Measurements from ENCODE around the gene WDFY4. TPM values are rescaled to one million over a fixed set of nuclear protein-coding genes. Genes with fewer than 3 reads are reported as not detected.

WDFY4 gene
- total and polyA plus RNA-seq, 9 of the 15 experiments (the other 6 are each of a cell fraction or from before 2014, with no cell fraction given), result 0.01 to 0.02 (median 0.01) TPM; not detected in 6

DNA sequence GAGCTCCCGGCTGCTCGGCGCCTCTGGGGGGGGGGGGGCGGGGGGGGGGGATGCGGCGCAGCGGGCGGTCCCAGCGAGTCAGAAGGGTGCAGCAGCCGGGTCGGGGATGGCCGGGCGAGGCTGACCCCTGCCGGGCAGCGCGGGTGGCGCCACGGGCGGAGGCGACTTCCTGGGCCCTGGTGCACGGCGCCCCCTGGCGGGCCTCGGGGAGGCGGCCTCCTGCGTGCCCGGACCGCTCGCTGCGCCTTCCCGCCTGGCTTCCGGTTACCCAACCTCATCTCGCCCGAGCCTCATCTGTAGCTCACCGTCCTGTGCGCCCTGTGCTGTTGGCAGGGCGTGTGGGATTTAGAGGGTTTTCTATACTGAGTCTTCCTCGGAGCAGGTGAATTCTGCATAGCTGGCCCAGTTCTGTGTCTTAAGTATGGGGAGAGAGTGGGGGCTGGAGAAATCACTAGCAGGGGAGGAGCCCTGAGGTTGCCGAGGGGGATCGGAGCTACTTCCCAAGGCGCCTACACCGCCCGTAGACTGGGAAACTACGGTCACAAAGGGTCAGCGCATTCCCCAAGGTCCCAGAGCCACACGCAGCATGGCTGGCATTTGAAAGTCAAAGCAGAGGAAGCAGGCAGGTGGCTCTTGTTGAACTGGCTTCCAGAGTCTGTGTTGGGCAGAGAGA, 28.3 kb upstream of the WDFY4 start (continued):
- TF ChIP-seq SMAD4 (CRISPR knock-in tag; conservative IDR thresholded peaks at IDR 0.05), result peak; percentile 63; the same call in 1 of the 2 replicates
- TF ChIP-seq, protein P1, sequence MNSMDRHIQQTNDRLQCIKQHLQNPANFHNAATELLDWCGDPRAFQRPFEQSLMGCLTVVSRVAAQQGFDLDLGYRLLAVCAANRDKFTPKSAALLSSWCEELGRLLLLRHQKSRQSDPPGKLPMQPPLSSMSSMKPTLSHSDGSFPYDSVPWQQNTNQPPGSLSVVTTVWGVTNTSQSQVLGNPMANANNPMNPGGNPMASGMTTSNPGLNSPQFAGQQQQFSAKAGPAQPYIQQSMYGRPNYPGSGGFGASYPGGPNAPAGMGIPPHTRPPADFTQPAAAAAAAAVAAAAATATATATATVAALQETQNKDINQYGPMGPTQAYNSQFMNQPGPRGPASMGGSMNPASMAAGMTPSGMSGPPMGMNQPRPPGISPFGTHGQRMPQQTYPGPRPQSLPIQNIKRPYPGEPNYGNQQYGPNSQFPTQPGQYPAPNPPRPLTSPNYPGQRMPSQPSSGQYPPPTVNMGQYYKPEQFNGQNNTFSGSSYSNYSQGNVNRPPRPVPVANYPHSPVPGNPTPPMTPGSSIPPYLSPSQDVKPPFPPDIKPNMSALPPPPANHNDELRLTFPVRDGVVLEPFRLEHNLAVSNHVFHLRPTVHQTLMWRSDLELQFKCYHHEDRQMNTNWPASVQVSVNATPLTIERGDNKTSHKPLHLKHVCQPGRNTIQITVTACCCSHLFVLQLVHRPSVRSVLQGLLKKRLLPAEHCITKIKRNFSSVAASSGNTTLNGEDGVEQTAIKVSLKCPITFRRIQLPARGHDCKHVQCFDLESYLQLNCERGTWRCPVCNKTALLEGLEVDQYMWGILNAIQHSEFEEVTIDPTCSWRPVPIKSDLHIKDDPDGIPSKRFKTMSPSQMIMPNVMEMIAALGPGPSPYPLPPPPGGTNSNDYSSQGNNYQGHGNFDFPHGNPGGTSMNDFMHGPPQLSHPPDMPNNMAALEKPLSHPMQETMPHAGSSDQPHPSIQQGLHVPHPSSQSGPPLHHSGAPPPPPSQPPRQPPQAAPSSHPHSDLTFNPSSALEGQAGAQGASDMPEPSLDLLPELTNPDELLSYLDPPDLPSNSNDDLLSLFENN (IDR thresholded peaks at IDR 0.05; ENCODE audit: low read depth in 2 of 2, low read length in 2 of 2), result 0 out of 4 replicates have a peak, but pooled peaks of 1 of the 2 experiments have one; percentile 50
- peak; percentile 72; the same call in 1 of the 2 replicates for TF ChIP-seq L3MBTL2 (IDR thresholded peaks at IDR 0.05)
- TF ChIP-seq, protein P2, sequence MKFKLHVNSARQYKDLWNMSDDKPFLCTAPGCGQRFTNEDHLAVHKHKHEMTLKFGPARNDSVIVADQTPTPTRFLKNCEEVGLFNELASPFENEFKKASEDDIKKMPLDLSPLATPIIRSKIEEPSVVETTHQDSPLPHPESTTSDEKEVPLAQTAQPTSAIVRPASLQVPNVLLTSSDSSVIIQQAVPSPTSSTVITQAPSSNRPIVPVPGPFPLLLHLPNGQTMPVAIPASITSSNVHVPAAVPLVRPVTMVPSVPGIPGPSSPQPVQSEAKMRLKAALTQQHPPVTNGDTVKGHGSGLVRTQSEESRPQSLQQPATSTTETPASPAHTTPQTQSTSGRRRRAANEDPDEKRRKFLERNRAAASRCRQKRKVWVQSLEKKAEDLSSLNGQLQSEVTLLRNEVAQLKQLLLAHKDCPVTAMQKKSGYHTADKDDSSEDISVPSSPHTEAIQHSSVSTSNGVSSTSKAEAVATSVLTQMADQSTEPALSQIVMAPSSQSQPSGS (CRISPR knock-in tag; IDR thresholded peaks at IDR 0.05), result no peak
- TF ChIP-seq, protein P3, sequence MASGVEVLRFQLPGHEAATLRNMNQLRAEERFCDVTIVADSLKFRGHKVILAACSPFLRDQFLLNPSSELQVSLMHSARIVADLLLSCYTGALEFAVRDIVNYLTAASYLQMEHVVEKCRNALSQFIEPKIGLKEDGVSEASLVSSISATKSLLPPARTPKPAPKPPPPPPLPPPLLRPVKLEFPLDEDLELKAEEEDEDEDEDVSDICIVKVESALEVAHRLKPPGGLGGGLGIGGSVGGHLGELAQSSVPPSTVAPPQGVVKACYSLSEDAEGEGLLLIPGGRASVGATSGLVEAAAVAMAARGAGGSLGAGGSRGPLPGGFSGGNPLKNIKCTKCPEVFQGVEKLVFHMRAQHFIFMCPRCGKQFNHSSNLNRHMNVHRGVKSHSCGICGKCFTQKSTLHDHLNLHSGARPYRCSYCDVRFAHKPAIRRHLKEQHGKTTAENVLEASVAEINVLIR (CRISPR knock-in tag; IDR thresholded peaks at IDR 0.05), result no peak
- TF ChIP-seq HDAC8 (tag; IDR thresholded peaks at IDR 0.05), result no peak
- no peak for TF ChIP-seq DDX20 (tag; IDR thresholded peaks at IDR 0.05; ENCODE audit: low read depth)
- peak; percentile 63; the same call in 1 of the 2 replicates for TF ChIP-seq ZKSCAN1 (IDR thresholded peaks at IDR 0.05; ENCODE audit: low read depth, low read length)
- no peak for TF ChIP-seq ZNF444 (CRISPR knock-in tag; IDR thresholded peaks at IDR 0.05)
- TF ChIP-seq, protein P4, sequence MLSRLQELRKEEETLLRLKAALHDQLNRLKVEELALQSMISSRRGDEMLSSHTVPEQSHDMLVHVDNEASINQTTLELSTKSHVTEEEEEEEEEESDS (CRISPR knock-in tag; IDR thresholded peaks at IDR 0.05), result no peak
- TF ChIP-seq ZFPM2 (CRISPR knock-in tag; IDR thresholded peaks at IDR 0.05), result no peak
- TF ChIP-seq, protein P5, sequence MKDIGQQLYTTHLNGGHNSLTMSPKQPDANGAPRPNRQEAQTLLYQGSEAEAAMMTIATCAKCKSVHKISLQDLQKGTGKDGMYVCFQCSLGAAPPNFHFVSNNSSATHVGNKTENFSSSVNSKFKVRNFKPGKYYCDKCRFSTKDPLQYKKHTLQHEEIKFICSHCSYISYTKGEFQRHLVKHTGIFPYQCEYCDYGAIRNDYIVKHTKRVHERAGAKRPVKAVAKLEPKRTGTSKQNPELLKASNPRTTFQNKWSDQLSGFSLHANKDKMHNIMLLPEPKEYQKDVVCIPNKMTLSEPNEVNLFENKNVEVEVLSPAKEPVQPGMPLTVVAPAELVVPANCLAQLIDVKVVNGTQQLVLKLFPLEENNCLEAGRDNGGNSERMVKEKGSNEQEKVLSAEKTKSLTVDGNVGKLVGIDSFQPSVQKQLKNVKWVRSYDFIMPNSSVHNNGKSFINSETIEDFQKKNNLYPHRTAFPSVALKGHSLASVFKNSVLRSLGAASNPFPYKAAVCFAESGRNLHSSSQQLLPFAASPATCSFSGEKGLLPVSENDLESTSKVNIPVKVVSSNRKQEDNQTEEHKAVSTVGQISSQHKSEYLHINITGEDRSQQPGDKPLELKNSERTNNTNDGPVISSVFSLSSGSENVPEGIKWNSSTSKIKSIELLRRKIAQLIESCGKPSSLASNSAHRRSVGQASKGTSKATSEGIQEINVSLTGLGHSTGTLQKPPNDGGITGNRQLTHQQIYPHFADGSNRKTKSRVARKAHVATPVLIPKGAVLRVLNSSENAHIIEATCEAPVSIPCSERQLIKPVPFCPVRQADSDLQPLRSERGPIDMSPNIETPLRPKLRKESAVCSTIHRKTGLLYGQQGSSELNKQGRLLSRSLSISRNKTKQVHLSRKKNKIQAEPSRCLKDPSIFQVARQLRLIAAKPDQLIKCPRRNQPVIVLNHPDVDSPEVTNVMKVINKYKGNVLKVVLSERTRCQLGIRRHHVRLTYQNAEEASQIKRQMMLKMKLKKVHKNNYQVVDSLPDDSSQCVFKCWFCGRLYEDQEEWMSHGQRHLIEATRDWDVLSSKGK (CRISPR knock-in tag; IDR thresholded peaks at IDR 0.05), result no peak
- peak; percentile 81 for TF ChIP-seq KLF1 (tag; IDR thresholded peaks at IDR 0.05)
- TF ChIP-seq KAT8 (IDR thresholded peaks at IDR 0.05; ENCODE audit: low read depth), result no peak
- peak; percentile 58 to 83; a peak in 3 of 4 replicates for TF ChIP-seq MAZ (CRISPR knock-in tag; conservative IDR thresholded peaks at IDR 0.05 in 1 of 2, IDR thresholded peaks at IDR 0.05 in 1 of 2)
- TF ChIP-seq, protein P6, sequence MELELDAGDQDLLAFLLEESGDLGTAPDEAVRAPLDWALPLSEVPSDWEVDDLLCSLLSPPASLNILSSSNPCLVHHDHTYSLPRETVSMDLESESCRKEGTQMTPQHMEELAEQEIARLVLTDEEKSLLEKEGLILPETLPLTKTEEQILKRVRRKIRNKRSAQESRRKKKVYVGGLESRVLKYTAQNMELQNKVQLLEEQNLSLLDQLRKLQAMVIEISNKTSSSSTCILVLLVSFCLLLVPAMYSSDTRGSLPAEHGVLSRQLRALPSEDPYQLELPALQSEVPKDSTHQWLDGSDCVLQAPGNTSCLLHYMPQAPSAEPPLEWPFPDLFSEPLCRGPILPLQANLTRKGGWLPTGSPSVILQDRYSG (tag; conservative IDR thresholded peaks at IDR 0.05; ENCODE audit: low read depth), result no peak
